IMR-90 (cell line): ENCODE data around the gene KDM4B. TPM values are rescaled to one million over a fixed set of nuclear protein-coding genes. Genes with fewer than 3 reads are reported as not detected.

ENCODE experiments used
- ATAC-seq: fragments of 200-7000 bp; cut with Tn5 transposase; 2 replicates; pipeline ENCODE4 v1.9.1; 2020; ENCODE audit warnings: low read depth, mild to moderate bottlenecking, moderate library complexity
- BruUV-seq: library from RNA; stranded (reverse); fragments of 400-500 nt; replicated peaks from 2 replicates; lab custom pipeline; 2021; lab: Mats Ljungman, UMichigan
- CTCF ChIA-PET: fragments of 300-600 bp; formaldehyde crosslinking; extraction: SDS; loops from one replicate; lab custom pipeline; 2021; ENCODE audit warnings: antibody characterized with exemption; lab: Yijun Ruan, JAX
- POLR2A ChIA-PET: fragments of 300-600 bp; sonication (Branson Sonifier 250); formaldehyde crosslinking; loops from one replicate; lab custom pipeline; 2022; ENCODE audit warnings: antibody characterized with exemption; ENCODE audit not compliant: unreplicated experiment; lab: Charles Lee
- DNase-seq: peaks from one replicate; pipeline ENCODE4 v3.0.0; 2013
- H2AFZ ChIP-seq: replicated peaks from 2 replicates; pipeline ENCODE3; 2013; ENCODE audit warnings: low read length, mild to moderate bottlenecking; ENCODE audit not compliant: poor library complexity
- H2AK5ac ChIP-seq: 2 replicates; pipeline ENCODE4 v1.6.1; 2013; ENCODE audit warnings: low read depth, low read length, inconsistent platforms
- H2AK9ac ChIP-seq: replicated peaks from 2 replicates; pipeline ENCODE3; 2013; ENCODE audit warnings: mild to moderate bottlenecking, low read depth, low read length, moderate library complexity; ENCODE audit not compliant: poor library complexity
- H2BK120ac ChIP-seq: 2 replicates; pipeline ENCODE4 v1.6.1; 2013; ENCODE audit warnings: low read depth, low read length, inconsistent platforms
- H2BK15ac ChIP-seq: 3 replicates; pipeline ENCODE4 v1.6.1; 2013; ENCODE audit warnings: low read depth, low read length, inconsistent platforms
- H2BK20ac ChIP-seq: 2 replicates; pipeline ENCODE4 v1.6.1; 2013; ENCODE audit warnings: low read depth, mild to moderate bottlenecking, inconsistent platforms, low read length, moderate library complexity
- H2BK5ac ChIP-seq: 2 replicates; pipeline ENCODE4 v1.6.1; 2013; ENCODE audit warnings: mild to moderate bottlenecking, low read depth, low read length, inconsistent platforms; ENCODE audit not compliant: poor library complexity, severe bottlenecking
- H3K14ac ChIP-seq: replicated peaks from 2 replicates; pipeline ENCODE4 v1.6.1; 2013; ENCODE audit warnings: low read depth, low read length, inconsistent platforms
- H3K18ac ChIP-seq: 2 replicates; pipeline ENCODE4 v1.6.1; 2013; ENCODE audit warnings: low read depth, low read length, control low read depth
- H3K23ac ChIP-seq: 2 replicates; pipeline ENCODE4 v1.6.1; 2013; ENCODE audit warnings: low read depth, low read length, inconsistent platforms
- H3K27ac ChIP-seq: 2 replicates; pipeline ENCODE4 v1.5.1; 2013; ENCODE audit warnings: mild to moderate bottlenecking, control low read depth, low read length; ENCODE audit not compliant: insufficient read depth
- H3K27me3 ChIP-seq: 2 replicates; pipeline ENCODE4 v1.6.1; 2013; ENCODE audit warnings: low read length; ENCODE audit not compliant: control insufficient read depth, insufficient read depth
- H3K36me3 ChIP-seq: 2 replicates; pipeline ENCODE4 v1.6.1; 2013; ENCODE audit warnings: low read length, mixed read lengths; ENCODE audit not compliant: control insufficient read depth, insufficient read depth
- H3K4ac ChIP-seq: 2 replicates; pipeline ENCODE4 v1.6.1; 2013; ENCODE audit warnings: low read depth, low read length, inconsistent platforms
- H3K4me1 ChIP-seq: 2 replicates; pipeline ENCODE4 v1.6.1; 2013; ENCODE audit warnings: low read length, mixed read lengths; ENCODE audit not compliant: control insufficient read depth, insufficient read depth
- H3K4me2 ChIP-seq: 2 replicates; pipeline ENCODE4 v1.6.1; 2013; ENCODE audit warnings: low read depth, mild to moderate bottlenecking, control low read depth, low read length, moderate library complexity
- H3K4me3 ChIP-seq: 2 replicates; pipeline ENCODE4 v1.5.1; 2013; ENCODE audit warnings: low read depth, mild to moderate bottlenecking, control low read depth, low read length, moderate library complexity; ENCODE audit not compliant: insufficient read depth
- H3K56ac ChIP-seq: 2 replicates; pipeline ENCODE4 v1.6.1; 2013; ENCODE audit warnings: low read length, inconsistent platforms; ENCODE audit not compliant: insufficient read depth; ENCODE audit errors: extremely low read depth
- H3K79me1 ChIP-seq, 2 experiments: 2 replicates each; pipeline ENCODE4 v1.6.1; 2013; ENCODE audit warnings: low read length in 2 of 2, inconsistent platforms in 1 of 2, low read depth in 1 of 2
- H3K9ac ChIP-seq: 2 replicates; pipeline ENCODE4 v1.6.1; 2013; ENCODE audit warnings: low read depth, low read length, control low read depth
- H3K9me1 ChIP-seq: 2 replicates; pipeline ENCODE4 v1.6.1; 2013; ENCODE audit warnings: low read length, inconsistent platforms; ENCODE audit not compliant: insufficient read depth
- H3K9me3 ChIP-seq: 2 replicates; pipeline ENCODE4 v1.6.1; 2013; ENCODE audit warnings: low read length; ENCODE audit not compliant: control insufficient read depth, insufficient read depth
- H4K20me1 ChIP-seq: 2 replicates; pipeline ENCODE4 v1.6.1; 2013; ENCODE audit warnings: low read length, inconsistent platforms; ENCODE audit not compliant: insufficient read depth
- H4K5ac ChIP-seq: 2 replicates; pipeline ENCODE4 v1.6.1; 2013; ENCODE audit warnings: mild to moderate bottlenecking, low read depth, low read length, control low read depth
- H4K8ac ChIP-seq, 2 experiments: 2 replicates each; pipeline ENCODE4 v1.6.1; 2013; ENCODE audit warnings: low read depth in 2 of 2, low read length in 2 of 2, control low read depth in 1 of 2, inconsistent platforms in 1 of 2
- H4K91ac ChIP-seq: 2 replicates; pipeline ENCODE4 v1.6.1; 2013; ENCODE audit warnings: low read depth, low read length, inconsistent platforms; ENCODE audit not compliant: insufficient read depth
- CEBPB ChIP-seq: IDR thresholded peaks from 2 replicates; pipeline ENCODE4 v1.6.1; 2012; ENCODE audit warnings: low read depth, low read length, improper control_type of control experiment
- CHD1 ChIP-seq: IDR thresholded peaks from 2 replicates; pipeline ENCODE4 v1.6.1; 2012; ENCODE audit warnings: low read depth, low read length, improper control_type of control experiment
- NFE2L2 ChIP-seq: fragments of 150-350 bp; IDR thresholded peaks from 2 replicates; pipeline ENCODE4 v1.6.1; 2016; ENCODE audit warnings: low read depth, mild to moderate bottlenecking, low read length
- POLR2A ChIP-seq: IDR thresholded peaks from 2 replicates; pipeline ENCODE4 v1.6.1; 2012; ENCODE audit warnings: mild to moderate bottlenecking, low read depth, low read length
- RAD21 ChIP-seq: IDR thresholded peaks from 2 replicates; pipeline ENCODE4 v1.6.1; 2012; ENCODE audit warnings: low read length, improper control_type of control experiment
- RFX5 ChIP-seq: IDR thresholded peaks from 2 replicates; pipeline ENCODE4 v1.8.0; 2012; ENCODE audit warnings: low read depth, mild to moderate bottlenecking, low read length, moderate library complexity
- WGBS, 2 experiments: methylation state at CpG; one replicate each; pipeline versions ENCODE4 v1.1.5 to v1.1.7; 2013; ENCODE audit warnings: missing lambda C conversion rate in 2 of 2; ENCODE audit not compliant: insufficient read length in 1 of 2; ENCODE audit errors: extremely low coverage in 2 of 2; 5-methylcytosine and 5-hydroxymethylcytosine counted together
- dilution Hi-C: fragments of 300-500 bp; cut with HindIII; formaldehyde crosslinking; loops from one replicate; pipeline ENCODE4 v1.14.3; 2018; ENCODE audit warnings: low sequenced_read_pairs; ENCODE audit not compliant: unreplicated experiment
- in situ Hi-C: fragments of 300-500 bp; cut with MboI; formaldehyde crosslinking; loops from 3 replicates; pipeline ENCODE4 v1.14.3; 2019; ENCODE audit warnings: low sequenced_read_pairs, inconsistent platforms, mixed read lengths
- intact Hi-C: fragments of 100-400 bp; cut with micrococcal nuclease; formaldehyde crosslinking; loops from 2 replicates; pipeline ENCODE4 v1.10.0; 2022
- polyA plus RNA-seq, 3 experiments: library from polyadenylated mRNA; depleted of rRNA; stranded (reverse); fragments of >200 nt; gene quantifications; 2 replicates each; pipeline ENCODE4 v1.2.3, GENCODE V29; 2012; ENCODE audit warnings: low replicate concordance in 1 of 3
- total RNA-seq: library from RNA; depleted of rRNA; stranded (reverse); fragments of >200 nt; gene quantifications from 2 replicates; pipeline ENCODE4 v1.2.3, GENCODE V29; 2012

Gene KDM4B
- total and polyA plus RNA-seq, 2 of the 4 experiments (the other 2 are of a cell fraction): 5.0 to 17.9 TPM

- no peak overlapping the region for H3K27ac ChIP-seq
- H3K14ac ChIP-seq: no peak overlapping the region
- no peak overlapping the region for H3K4me3 ChIP-seq
- peaks cover 29% of the 10 kb centered on the region for H3K36me3 ChIP-seq
- no peak overlapping the region for H3K23ac ChIP-seq
- H3K9me1 ChIP-seq: no peaks in the 10 kb centered on the region
- BruUV-seq: no TSS peak
- CTCF ChIA-PET: no interaction called here
- H2BK15ac ChIP-seq: no peak overlapping the region
- TF ChIP-seq RAD21 (no peak), CEBPB (no peak), CHD1 (no peak), RFX5 (no peak), NFE2L2 (no peak), POLR2A (no peak)
- H2BK120ac ChIP-seq: no peak overlapping the region
- 82% methylated on average over 9 of the region's 14 CpGs; no CpG with 5 or more reads in 1 of the 2 experiments for WGBS, 2 experiments
- intact Hi-C loops (no loop called here), in situ Hi-C loops (no loop called here), dilution Hi-C loops (no loop called here)
- no peak overlapping the region for H3K18ac ChIP-seq
- POLR2A ChIA-PET: no interaction called here
- no peak overlapping the region for H3K9ac ChIP-seq
- H4K20me1 ChIP-seq: peaks cover 26% of the 10 kb centered on the region
- H3K79me1 ChIP-seq: peaks cover 7 to 22% of the 10 kb centered on the region in 2 experiments; a peak in 3 of 4 replicates
- no peak overlapping the region for H2AFZ ChIP-seq
- ATAC-seq (no peak), DNase-seq (no peak)
- H2AK5ac ChIP-seq: no peak overlapping the region
- H3K4me1 ChIP-seq: no peaks in the 10 kb centered on the region; the same call in 1 of the 2 replicates
- H3K4ac ChIP-seq: no peak overlapping the region
- H2BK5ac ChIP-seq: no peak overlapping the region
- H3K9me3 ChIP-seq: no peaks in the 10 kb centered on the region
- H4K91ac ChIP-seq: no peak overlapping the region
- H4K5ac ChIP-seq: no peak overlapping the region
- H3K27me3 ChIP-seq: no peaks in the 10 kb centered on the region
- peak overlapping the region; percentile 28 for H2AK9ac ChIP-seq
- no peak overlapping the region for H2BK20ac ChIP-seq
- H4K8ac ChIP-seq: no peak overlapping the region
- no peak overlapping the region for H3K4me2 ChIP-seq
- no peak overlapping the region for H3K56ac ChIP-seq
These were observed 123.5 kb downstream of the KDM4B start for GRCh38 chr19:5092481-5092843.
